SK-N-SH (cell line): ENCODE measurements around the gene ZBTB38. TPM values are rescaled to one million over a fixed set of nuclear protein-coding genes. Genes with fewer than 3 reads are reported as not detected.

Experiments used
- CTCF ChIA-PET: fragments of 300-600, 350-600 bp; formaldehyde crosslinking; extraction: SDS; loops from one replicate; lab custom pipeline; 2021; lab: Yijun Ruan, JAX
- POLR2A ChIA-PET: fragments of 350-600 bp; sonication (Branson Sonifier 250); formaldehyde crosslinking; extraction: SDS; loops from one replicate; lab custom pipeline; 2020; ENCODE audit warnings: antibody characterized with exemption, inconsistent platforms; lab: Yijun Ruan, JAX
- DNase-seq: peaks from one replicate; pipeline ENCODE4 v3.0.0; 2012
- H2AFZ ChIP-seq: fragments of 200-600 bp; sonication (generic); 2 replicates; pipeline ENCODE4 v1.8.1; 2016; ENCODE audit warnings: antibody characterized with exemption, mild to moderate bottlenecking, low read depth
- H3F3A ChIP-seq: fragments of 200-600 bp; sonication (generic); replicated peaks from 2 replicates; pipeline ENCODE3; 2016; ENCODE audit warnings: antibody characterized with exemption, mild to moderate bottlenecking; ENCODE audit not compliant: insufficient read depth
- H3K27ac ChIP-seq, 2 experiments: fragments of 200-500 bp in 1 of 2; fragments of 200-600 bp in 1 of 2; sonication (Bioruptor generic) in 1 of 2; sonication (generic), shearing (Covaris generic) in 1 of 2; 2 replicates each; pipeline versions ENCODE4 v1.5.1 to v1.6.1; 2014 to 2016; ENCODE audit warnings: low read depth in 2 of 2, inconsistent platforms in 1 of 2, low read length in 1 of 2, mild to moderate bottlenecking in 1 of 2, mixed read lengths in 1 of 2
- H3K27me3 ChIP-seq: fragments of 200-600 bp; sonication (generic), shearing (Covaris generic); 2 replicates; pipeline ENCODE4 v1.6.1; 2016; ENCODE audit warnings: mixed run types; ENCODE audit not compliant: insufficient read depth
- H3K36me3 ChIP-seq, 2 experiments: fragments of 200-500 bp in 1 of 2; fragments of 200-600 bp in 1 of 2; sonication (Bioruptor generic) in 1 of 2; sonication (generic) in 1 of 2; replicated peaks in 1 of 2; 2 replicates each; pipeline versions ENCODE3 to v1.5.1; 2014 to 2016; ENCODE audit warnings: low read length in 1 of 2, mild to moderate bottlenecking in 1 of 2; ENCODE audit not compliant: insufficient read depth in 2 of 2, control insufficient read depth in 1 of 2
- H3K4me1 ChIP-seq, 2 experiments: fragments of 200-500 bp in 1 of 2; fragments of 200-600 bp in 1 of 2; sonication (Bioruptor generic) in 1 of 2; sonication (generic), shearing (Covaris generic) in 1 of 2; 2 replicates each; pipeline versions ENCODE4 v1.5.1 to v1.6.1; 2014 to 2016; ENCODE audit warnings: low read depth in 1 of 2, low read length in 1 of 2, mixed run types in 1 of 2; ENCODE audit not compliant: insufficient read depth in 2 of 2, control insufficient read depth in 1 of 2
- H3K4me2 ChIP-seq: fragments of 200-600 bp; sonication (generic), shearing (Covaris generic); 2 replicates; pipeline ENCODE4 v1.6.1; 2017; ENCODE audit warnings: mixed run types
- H3K4me3 ChIP-seq, 2 experiments: fragments of 200-500 bp in 1 of 2; fragments of 200-600 bp in 1 of 2; sonication (Bioruptor generic) in 1 of 2; sonication (generic), shearing (Covaris generic) in 1 of 2; 2 replicates each; pipeline versions ENCODE4 v1.5.1 to v1.8.1; 2014 to 2016; ENCODE audit warnings: low read depth in 2 of 2, inconsistent platforms in 1 of 2, low read length in 1 of 2, mild to moderate bottlenecking in 1 of 2, mixed read lengths in 1 of 2, moderate library complexity in 1 of 2
- H3K79me2 ChIP-seq: fragments of 200-600 bp; sonication (generic); 2 replicates; pipeline ENCODE4 v1.8.1; 2017; ENCODE audit warnings: mild to moderate bottlenecking; ENCODE audit not compliant: insufficient read depth
- H3K9ac ChIP-seq: fragments of 200-600 bp; sonication (generic); 2 replicates; pipeline ENCODE4 v1.6.1; 2017; ENCODE audit warnings: mixed run types
- H3K9me2 ChIP-seq: fragments of 200-600 bp; sonication (generic); 2 replicates; pipeline ENCODE4 v1.6.1; 2017; ENCODE audit warnings: mixed run types
- H3K9me3 ChIP-seq: fragments of 200-600 bp; sonication (generic); 2 replicates; pipeline ENCODE4 v1.6.1; 2017; ENCODE audit warnings: mixed run types, mild to moderate bottlenecking, moderate library complexity
- H4K20me1 ChIP-seq: fragments of 200-600 bp; sonication (generic); 2 replicates; pipeline ENCODE4 v1.6.1; 2017; ENCODE audit warnings: mild to moderate bottlenecking, mixed run types; ENCODE audit not compliant: insufficient read depth
- CHD2 ChIP-seq: fragments of 150-350 bp; IDR thresholded peaks from 2 replicates; pipeline ENCODE4 v1.6.1; 2018; ENCODE audit warnings: low read length; ENCODE audit not compliant: partially characterized antibody
- CTCF ChIP-seq: fragments of 200-600 bp; sonication (generic); IDR thresholded peaks from 2 replicates; pipeline ENCODE4 v1.6.1; 2017; ENCODE audit warnings: antibody characterized with exemption, mild to moderate bottlenecking, moderate library complexity
- MXI1 ChIP-seq: IDR thresholded peaks from 2 replicates; pipeline ENCODE4 v1.6.1; 2012; ENCODE audit warnings: mild to moderate bottlenecking, low read depth, low read length, improper control_type of control experiment
- NFIC ChIP-seq: IDR thresholded peaks from 2 replicates; pipeline ENCODE4 v1.4.0; 2012; ENCODE audit warnings: borderline replicate concordance
- RCOR1 ChIP-seq: fragments of 150-350 bp; IDR thresholded peaks from 2 replicates; pipeline ENCODE4 v1.6.1; 2017; ENCODE audit warnings: antibody characterized with exemption, low read length
- REST ChIP-seq: IDR thresholded peaks from 2 replicates; pipeline ENCODE4 v1.6.1; 2012; ENCODE audit warnings: mild to moderate bottlenecking, low read depth, low read length, moderate library complexity
- RFX5 ChIP-seq: IDR thresholded peaks from 2 replicates; pipeline ENCODE4 v1.6.1; 2012; ENCODE audit warnings: mild to moderate bottlenecking, improper control_type of control experiment, low read length
- RXRA ChIP-seq: IDR thresholded peaks from 2 replicates; pipeline ENCODE4 v1.4.0; 2012; ENCODE audit warnings: low read depth, mild to moderate bottlenecking, borderline replicate concordance
- SIN3A ChIP-seq: IDR thresholded peaks from 2 replicates; pipeline ENCODE4 v1.6.1; 2012; ENCODE audit warnings: low read depth, mild to moderate bottlenecking, low read length, moderate library complexity, borderline replicate concordance
- SMC3 ChIP-seq: IDR thresholded peaks from 2 replicates; pipeline ENCODE4 v1.6.1; 2012; ENCODE audit warnings: low read depth, low read length, improper control_type of control experiment
- ZBTB33 ChIP-seq: IDR thresholded peaks from 2 replicates; pipeline ENCODE4 v1.4.0; 2012; ENCODE audit warnings: low read depth, borderline replicate concordance
- WGBS: methylation state at CpG from one replicate; pipeline ENCODE4 v1.1.6; 2017; ENCODE audit warnings: low lambda C conversion rate; 5-methylcytosine and 5-hydroxymethylcytosine counted together
- polyA plus RNA-seq, 3 experiments: library from polyadenylated mRNA; depleted of rRNA; stranded (reverse); fragments of >200 nt; gene quantifications; 2 replicates each; pipeline ENCODE4 v1.2.3, GENCODE V29; 2012

Gene ZBTB38
- polyA plus RNA-seq, 1 of the 3 experiments (the other 2 are of a cell fraction): 10.1 TPM

- no peak for DNase-seq
- POLR2A ChIA-PET: interaction anchor here (1.8 kb wide), 1 partner anchor 100 kb away, joined by 4 read pairs; no protein-coding TSS in a partner anchor
- H3K4me1 ChIP-seq: peaks cover 9 to 19% of the 10 kb centered on the region in 2 experiments; a peak in 3 of 4 replicates
- peaks cover 4% of the 10 kb centered on the region for H3F3A ChIP-seq
- H3K4me3 ChIP-seq: peak overlapping the region in 1 of 2 experiments; percentile 45; a peak in 2 of 4 replicates
- TF ChIP-seq CHD2 (no peak), MXI1 (no peak), SIN3A (no peak)
- WGBS: 83% methylated on average over 3 of the region's 3 CpGs
- H3K4me2 ChIP-seq: 0 out of 2 replicates have a peak overlapping the region, but pooled peaks have one; percentile 55
- peak overlapping the region in 1 of 2 experiments; percentile 94; a peak in 2 of 4 replicates for H3K27ac ChIP-seq
- no peaks in the 10 kb centered on the region for H3K27me3 ChIP-seq
- no peaks in the 10 kb centered on the region for H3K9me2 ChIP-seq
- H4K20me1 ChIP-seq: no peaks in the 10 kb centered on the region
- no peak overlapping the region; the same call in 1 of the 2 replicates for H2AFZ ChIP-seq
- no peaks in the 10 kb centered on the region; the same call in 1 of the 2 replicates for H3K79me2 ChIP-seq
- 0 out of 2 replicates have a peak overlapping the region, but pooled peaks have one; percentile 14 for H3K9ac ChIP-seq
- CTCF ChIA-PET: interaction anchor here (0.9 to 1.4 kb wide), 4 partner anchors 14 to 76 kb away, joined by 3 to 4 read pairs (median 4); no protein-coding TSS in a partner anchor
- H3K36me3 ChIP-seq: peaks cover 3 to 16% of the 10 kb centered on the region in 2 experiments
- no peaks in the 10 kb centered on the region for H3K9me3 ChIP-seq
These were observed 19.2 kb downstream of the ZBTB38 start for GRCh38 chr3:141387516-141387915.

- H3K27ac ChIP-seq: peak overlapping the region; percentile 55 to 94
- no peaks in the 10 kb centered on the region for H3K9me2 ChIP-seq
- peak overlapping the region; percentile 46; the same call in 1 of the 2 replicates for H3K9ac ChIP-seq
- no peaks in the 10 kb centered on the region; the same call in 1 of the 2 replicates for H3K79me2 ChIP-seq
- ChIA-PET CTCF (interaction anchor here (0.6 to 1.4 kb wide), 7 partner anchors 12 to 273 kb away, joined by 3 to 6 read pairs (median 4); no protein-coding TSS in a partner anchor), POLR2A (interaction anchor here (1.8 kb wide), 1 partner anchor 99 kb away, joined by 4 read pairs; no protein-coding TSS in a partner anchor)
- peak overlapping the region; percentile 86 for H2AFZ ChIP-seq
- peak overlapping the region; percentile 61 for H3K4me2 ChIP-seq
- WGBS: 33% methylated on average over 3 of the region's 3 CpGs
- H3K9me3 ChIP-seq: no peaks in the 10 kb centered on the region
- no peak for TF ChIP-seq ZBTB33
- no peak for TF ChIP-seq CTCF
- no peak for TF ChIP-seq RCOR1
- no peak for TF ChIP-seq REST
- no peak for TF ChIP-seq CHD2
- no peak for TF ChIP-seq NFIC
- no peak for TF ChIP-seq RXRA
- no peak for TF ChIP-seq RFX5
- no peak for TF ChIP-seq SMC3
- no peaks in the 10 kb centered on the region for H3K27me3 ChIP-seq
- peak overlapping the region in 1 of 2 experiments; percentile 39; a peak in 2 of 4 replicates for H3K4me3 ChIP-seq
- H3F3A ChIP-seq: peaks cover under 1% of the 10 kb centered on the region
- no peaks in the 10 kb centered on the region for H4K20me1 ChIP-seq
- peaks cover 17 to 19% of the 10 kb centered on the region in 2 experiments; a peak in 3 of 4 replicates for H3K4me1 ChIP-seq
- peaks cover 0 to 14% of the 10 kb centered on the region in 2 experiments for H3K36me3 ChIP-seq
- DNase-seq: no peak
These were observed 20.1 kb downstream of the ZBTB38 start for GRCh38 chr3:141388395-141388794.
